ENCODE results near the gene ATF6.
"Not testable (repeated sequence)": the region's sequence is repeated elsewhere in the genome, so short reads cannot be mapped to it uniquely, and the experiment has no call there.

Gene ATF6, protein sequence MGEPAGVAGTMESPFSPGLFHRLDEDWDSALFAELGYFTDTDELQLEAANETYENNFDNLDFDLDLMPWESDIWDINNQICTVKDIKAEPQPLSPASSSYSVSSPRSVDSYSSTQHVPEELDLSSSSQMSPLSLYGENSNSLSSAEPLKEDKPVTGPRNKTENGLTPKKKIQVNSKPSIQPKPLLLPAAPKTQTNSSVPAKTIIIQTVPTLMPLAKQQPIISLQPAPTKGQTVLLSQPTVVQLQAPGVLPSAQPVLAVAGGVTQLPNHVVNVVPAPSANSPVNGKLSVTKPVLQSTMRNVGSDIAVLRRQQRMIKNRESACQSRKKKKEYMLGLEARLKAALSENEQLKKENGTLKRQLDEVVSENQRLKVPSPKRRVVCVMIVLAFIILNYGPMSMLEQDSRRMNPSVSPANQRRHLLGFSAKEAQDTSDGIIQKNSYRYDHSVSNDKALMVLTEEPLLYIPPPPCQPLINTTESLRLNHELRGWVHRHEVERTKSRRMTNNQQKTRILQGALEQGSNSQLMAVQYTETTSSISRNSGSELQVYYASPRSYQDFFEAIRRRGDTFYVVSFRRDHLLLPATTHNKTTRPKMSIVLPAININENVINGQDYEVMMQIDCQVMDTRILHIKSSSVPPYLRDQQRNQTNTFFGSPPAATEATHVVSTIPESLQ

DNA sequence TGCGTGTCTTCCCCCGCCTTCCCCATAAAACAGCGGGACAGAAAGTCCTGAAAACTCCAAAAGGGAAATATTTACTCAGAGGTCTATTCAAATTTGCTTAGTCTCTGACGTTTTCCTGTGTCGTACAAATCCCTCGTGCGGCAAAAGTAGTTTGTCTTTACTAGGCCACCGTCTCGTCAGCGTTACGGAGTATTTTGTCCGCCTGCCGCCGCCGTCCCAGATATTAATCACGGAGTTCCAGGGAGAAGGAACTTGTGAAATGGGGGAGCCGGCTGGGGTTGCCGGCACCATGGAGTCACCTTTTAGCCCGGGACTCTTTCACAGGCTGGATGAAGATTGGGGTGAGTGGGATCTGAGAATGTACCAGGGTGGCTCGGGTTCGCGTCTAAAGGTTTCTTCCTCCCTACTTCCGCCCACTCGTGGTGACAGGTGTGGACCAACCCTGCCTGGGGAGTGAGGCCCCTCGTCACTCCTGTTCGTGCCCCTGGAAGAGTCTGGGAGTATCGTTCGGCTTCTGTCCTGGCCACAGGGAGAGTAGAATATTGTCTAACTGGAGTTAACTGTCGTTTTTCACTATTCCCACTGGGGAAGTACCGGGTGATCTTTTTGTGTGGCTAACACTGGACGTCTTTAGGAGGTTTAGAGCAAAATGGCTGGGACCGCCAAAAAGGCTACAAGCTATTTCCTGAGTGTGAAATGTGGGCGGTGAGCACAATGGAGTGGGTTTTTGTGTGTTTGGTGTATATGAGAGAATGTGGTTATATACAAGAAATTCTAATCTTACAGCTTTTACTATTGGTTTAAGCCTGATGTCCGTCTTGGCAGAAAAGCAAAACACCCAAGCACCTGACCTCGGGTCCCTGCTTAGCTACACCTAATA lies at the start of gene ATF6:
Gene ATF6 (plus strand): TSS at position 219 of the 880 bp plus-strand sequence. CDS start 41 bp downstream, at position 260.
- peak; percentile 39 to 54 for DNase-seq (ENCODE audit: low read depth in 2 of 2)

DNA sequence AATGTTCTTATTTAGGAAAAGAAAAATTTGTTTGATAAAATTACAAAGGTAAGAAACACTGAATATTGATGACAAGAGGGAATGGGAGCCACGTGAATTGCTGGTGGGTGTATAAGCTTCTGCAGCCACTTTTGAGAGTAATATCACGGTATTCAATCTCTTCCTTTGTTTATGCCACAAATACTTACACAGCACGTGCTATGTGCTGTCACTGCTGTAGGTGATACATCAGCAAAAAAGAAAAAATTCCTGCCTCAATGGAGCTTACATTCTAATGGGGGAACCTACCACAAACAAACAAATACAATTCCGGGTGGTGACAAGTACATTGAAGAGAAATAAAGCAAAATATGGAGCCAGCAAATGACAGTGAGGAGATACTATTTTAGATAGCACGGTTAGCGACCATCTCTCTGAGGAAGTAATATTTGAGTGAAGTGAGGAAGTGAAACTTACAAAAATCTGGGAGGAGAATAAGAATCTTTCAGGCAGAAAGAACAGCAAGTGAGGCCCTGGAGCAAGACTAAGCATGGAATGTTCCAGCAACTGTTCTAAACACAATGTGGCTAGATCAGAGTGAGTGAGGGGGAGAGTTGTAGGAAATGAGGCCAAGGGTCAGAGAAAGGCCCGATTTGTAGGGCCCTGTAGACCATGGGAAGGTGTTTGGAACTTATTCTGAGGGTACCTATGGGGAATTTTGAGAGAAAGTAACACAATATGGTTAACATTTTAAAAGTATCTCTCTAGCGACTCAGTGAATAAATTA lies 47.4 kb upstream of the ATF6 start:
- no peak for DNase-seq (ENCODE audit: low read depth in 2 of 2)

DNA sequence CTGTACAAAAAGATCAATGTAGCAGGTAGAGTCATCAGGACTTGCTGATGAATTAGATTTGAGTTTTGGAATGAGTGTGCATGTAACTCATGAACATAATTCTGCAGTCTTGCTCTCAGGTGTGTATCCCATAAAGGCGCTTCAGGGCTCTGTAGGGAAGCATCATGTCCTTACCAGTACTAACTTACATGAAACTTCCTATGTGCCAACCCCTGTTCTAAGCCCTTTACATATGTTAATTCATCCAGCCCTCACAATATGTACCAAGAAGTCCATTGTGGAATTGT lies 46.9 kb upstream of the ATF6 start:
- no peak for DNase-seq (ENCODE audit: low read depth in 2 of 2)

DNA sequence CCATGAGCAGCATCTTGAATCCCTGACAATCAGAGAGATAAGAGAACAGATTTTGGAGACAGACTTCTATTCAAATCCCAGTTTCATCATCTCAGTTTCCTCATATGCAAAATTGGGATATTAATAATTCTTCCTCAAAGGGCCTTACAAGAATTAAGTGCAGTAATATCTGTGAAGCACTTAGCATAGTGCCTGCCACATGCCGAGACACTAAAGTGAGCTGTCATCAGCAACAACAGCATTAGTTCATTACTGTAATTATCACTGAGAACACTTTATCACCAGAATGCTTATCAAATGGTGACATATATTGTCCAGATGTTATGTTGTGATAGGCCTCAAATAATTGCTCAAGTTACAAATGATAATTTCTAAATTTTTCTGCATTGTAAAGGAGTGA lies 45.7 kb upstream of the ATF6 start:
- no peak for DNase-seq (ENCODE audit: low read depth in 2 of 2)

DNA sequence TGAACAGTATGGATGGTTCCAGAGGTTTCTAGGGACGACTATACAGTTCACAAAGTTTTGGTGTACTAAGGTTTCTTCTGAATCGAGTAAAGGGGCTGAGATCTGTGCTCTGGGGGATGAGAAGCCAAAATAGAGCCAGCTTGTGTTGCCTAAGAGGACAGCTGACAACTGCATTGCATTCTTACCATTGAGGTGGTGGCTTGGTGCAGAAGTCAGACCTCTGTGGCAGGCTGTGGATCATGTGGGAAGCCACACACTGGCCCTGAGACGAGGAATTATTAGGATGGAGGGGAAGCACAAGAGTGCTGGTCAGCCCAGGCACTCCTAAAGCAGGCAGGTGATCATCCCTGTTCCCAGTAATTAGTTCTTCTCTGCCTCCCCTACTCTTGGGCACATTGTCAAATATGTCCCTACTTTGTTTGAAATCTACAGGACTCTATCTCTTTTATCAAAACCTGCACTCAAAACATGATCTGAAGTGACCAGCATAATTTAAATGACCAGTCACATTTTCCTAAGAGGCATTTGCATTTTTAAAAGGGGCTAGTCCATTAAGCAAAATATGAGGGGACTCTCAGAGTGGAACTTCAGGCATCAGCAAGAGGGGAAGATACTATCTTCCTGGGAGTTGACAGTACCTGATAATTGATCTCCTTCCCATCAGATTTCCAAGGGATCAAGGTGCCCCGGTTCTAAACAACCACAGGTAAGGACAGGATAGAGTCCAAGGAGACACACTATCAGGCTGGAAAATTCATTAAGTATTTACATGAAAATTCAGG lies 45.0 kb upstream of the ATF6 start, which contains the start of gene FCRLB:
Gene FCRLB (plus strand): TSS at position 589 of the 782 bp plus-strand sequence. CDS start 1,129 bp downstream, outside the sequence.
- DNase-seq (ENCODE audit: low read depth in 2 of 2), result no peak

DNA sequence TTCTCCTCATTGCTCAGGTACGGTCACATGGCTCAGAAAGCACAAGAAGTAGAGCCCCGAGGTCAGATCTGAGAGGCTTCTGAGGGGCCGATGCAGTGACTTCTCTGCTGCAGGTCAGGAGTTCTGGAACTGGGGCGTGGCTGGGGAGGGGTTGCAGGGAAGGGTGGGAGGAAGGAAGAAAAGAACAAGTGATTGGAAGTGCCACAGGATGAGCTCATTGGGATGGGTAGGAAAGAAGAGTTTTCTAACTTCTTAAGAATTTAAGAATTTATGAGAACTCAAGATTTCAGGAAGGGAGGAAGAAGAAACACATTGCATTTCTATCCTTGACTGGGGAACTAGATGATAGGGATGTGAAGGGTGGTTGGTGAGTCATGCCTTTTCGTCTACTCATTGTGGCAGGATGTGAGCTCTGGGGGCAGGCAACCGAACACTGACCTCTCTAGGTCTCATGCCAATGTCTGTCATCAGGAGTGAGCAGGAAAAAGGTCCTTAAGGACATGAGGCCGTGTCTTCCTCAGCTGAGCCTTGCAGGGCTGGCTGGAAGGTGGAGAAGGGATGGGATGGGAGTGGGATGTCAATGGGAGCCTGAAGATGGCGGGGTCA lies 44.3 kb upstream of the ATF6 start:
- DNase-seq (ENCODE audit: low read depth in 2 of 2), result no peak

DNA sequence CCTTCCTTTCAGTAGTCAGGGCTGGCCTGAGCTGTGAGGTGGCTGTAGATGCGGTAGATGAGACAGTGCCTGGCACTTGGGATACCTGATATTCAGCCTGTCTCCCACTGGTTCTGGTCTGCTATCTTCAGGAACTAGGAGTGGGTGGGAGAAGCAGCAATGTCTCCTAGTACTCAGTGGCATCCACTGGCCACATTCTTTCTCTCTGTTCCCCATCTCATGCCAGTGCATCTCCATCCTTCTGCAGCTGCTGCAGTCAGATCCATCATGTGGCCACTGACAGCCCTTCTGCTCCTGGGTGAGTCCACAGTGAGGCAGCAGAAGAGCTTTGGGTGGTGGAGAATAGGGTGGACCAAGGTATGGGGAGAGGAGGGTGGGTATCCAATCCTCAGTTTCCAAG lies 43.7 kb upstream of the ATF6 start:
- no peak for DNase-seq (ENCODE audit: low read depth in 2 of 2)

DNA sequence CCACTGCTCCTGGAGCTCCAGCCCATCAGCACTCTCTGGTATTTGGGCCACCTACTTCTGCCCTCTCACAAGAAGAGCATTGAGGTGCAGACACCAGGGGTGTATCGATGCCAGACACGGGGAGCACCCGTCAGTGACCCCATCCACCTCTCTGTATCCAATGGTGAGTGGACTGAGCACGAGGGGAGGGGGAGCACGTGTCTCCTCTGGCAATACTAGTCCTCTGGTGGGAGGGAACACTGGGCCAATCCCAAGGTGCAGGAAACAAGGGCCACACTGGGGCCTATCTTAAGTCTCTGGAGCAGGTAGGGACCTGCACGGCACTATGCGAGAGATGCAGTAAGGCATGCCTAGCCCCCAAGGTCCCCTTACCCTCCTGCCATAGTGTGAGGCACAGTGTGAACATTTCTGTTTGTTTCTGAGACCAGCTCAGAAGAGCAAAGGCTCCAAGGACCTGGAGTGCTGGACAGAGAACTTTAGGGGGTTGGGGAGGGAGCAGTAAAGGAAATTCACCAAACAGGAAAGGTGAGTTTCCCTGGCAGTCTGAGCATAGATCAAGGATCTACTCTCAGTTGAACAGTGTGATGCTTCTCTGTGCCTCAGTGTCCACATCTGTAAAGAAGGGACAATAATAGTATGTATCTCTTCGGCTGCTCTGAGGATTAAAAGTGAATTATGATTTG lies 42.5 kb upstream of the ATF6 start:
- no peak for DNase-seq (ENCODE audit: low read depth in 2 of 2)

DNA sequence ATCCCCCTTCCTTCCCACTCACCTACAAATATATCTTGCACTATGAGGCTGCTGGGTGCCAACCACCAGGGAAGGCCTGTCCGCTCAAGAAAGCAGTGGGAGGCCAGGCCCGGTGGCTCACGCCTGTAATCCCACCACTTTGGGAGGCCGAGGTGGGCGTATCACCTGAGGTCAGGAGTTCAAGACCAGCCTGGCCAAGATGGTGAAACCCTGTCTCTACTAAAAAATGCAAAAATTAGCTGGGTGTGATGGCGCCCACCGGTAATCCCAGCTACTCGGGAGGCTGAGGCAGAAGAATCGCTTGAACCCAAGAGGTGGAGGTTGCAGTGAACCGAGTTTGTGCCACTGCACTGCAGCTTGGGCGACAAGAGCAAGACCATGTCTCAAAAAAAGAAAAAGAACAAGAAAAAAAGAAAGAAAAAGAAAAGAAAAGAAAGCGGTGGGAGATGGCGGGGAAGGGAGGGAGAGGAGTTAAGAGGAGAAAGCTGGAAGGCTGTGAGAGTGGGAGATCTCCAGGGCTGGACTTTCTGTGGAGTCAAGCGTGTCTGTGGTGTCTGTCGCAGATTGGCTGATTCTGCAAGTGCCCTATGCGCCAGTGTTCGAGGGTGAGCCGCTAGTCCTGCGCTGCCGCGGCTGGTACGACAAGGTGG lies 40.7 kb upstream of the ATF6 start:
- DNase-seq (ENCODE audit: low read depth in 2 of 2), result not testable (repeated sequence)

DNA sequence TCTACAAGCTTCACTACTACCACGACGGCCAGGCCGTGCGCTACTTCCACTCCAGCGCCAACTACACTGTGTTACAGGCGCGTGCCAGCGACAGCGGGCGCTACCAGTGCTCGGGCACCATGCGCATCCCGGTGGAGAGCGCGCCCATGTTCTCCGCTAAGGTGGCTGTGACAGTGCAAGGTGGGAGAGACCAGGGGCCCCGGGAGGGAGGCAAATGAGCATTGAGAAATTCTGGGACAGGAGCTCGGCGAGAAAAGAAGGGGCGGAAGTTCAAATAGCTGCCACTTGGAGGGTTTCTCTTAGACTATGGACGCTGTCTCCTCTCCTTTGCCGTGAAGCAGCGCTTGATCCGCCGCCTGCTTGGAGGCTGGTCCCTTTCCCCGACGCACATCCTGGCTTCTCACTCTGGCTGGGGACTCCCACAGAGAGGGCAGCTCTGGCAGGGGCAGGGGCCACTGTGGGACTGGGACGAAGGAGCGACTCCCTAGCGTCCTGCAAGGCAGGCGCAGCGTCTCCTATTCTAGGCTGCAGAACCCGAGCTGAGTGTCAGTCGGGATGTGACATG lies 40.1 kb upstream of the ATF6 start:
- no peak for DNase-seq (ENCODE audit: low read depth in 2 of 2)

DNA sequence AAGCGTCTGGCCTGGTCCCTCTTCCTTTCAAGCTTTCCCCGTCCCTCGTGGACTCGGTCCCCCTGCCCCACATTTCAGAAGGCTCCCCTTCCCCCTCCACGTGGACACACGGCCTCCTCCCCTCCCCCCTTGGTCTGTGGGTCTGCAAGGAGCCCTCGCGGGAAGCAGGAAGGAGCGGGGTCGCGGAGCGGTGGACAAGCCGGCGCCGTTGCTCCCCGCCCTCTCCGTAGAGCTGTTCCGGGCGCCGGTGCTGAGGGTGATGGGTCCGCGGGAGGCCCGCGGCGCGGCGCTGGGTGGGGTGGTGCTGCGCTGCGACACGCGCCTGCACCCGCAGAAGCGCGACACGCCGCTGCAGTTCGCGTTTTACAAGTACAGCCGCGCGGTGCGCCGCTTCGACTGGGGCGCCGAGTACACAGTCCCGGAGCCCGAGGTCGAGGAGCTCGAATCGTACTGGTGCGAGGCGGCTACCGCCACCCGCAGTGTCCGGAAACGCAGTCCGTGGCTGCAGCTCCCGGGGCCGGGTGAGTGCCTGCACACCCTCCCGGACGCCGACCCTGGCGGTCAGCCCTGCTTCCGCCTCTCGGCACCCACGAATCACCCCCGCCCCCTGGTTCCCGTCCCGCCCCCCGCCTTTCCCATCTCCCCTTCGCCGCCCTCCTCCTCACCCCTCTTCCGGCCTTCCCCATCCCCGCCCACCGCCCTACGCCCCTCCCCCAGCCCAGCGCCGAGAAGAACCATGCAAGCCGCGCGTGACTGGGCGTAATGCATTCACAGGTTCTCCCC lies 39.5 kb upstream of the ATF6 start:
- no peak for DNase-seq (ENCODE audit: low read depth in 2 of 2)

DNA sequence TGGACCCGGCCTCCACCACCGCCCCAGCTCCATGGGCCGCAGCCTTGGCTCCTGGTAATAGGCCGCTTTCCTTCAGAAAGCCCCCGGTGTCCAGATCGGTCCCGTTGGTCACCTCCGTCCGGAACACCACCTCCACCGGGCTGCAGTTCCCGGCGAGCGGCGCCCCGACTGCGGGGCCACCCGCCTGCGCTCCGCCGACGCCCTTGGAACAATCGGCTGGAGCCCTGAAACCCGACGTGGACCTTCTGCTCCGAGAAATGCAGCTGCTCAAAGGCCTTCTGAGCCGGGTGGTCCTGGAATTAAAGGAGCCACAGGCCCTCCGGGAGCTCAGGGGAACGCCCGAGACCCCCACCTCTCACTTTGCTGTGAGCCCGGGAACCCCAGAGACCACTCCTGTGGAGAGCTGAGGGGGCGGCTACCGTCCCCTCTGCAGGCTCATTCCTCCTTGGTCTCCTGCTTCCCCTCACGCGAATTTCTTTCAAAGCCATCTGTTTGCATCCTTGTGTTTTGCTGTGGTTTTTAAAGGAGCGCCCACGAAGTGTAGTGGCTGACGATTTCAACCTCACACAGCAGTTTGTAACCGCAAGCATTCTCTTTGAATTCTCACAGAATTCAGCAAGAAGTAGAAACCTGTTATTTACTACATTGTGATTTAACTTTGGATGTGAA lies 38.7 kb upstream of the ATF6 start:
- no peak for DNase-seq (ENCODE audit: low read depth in 2 of 2)

DNA sequence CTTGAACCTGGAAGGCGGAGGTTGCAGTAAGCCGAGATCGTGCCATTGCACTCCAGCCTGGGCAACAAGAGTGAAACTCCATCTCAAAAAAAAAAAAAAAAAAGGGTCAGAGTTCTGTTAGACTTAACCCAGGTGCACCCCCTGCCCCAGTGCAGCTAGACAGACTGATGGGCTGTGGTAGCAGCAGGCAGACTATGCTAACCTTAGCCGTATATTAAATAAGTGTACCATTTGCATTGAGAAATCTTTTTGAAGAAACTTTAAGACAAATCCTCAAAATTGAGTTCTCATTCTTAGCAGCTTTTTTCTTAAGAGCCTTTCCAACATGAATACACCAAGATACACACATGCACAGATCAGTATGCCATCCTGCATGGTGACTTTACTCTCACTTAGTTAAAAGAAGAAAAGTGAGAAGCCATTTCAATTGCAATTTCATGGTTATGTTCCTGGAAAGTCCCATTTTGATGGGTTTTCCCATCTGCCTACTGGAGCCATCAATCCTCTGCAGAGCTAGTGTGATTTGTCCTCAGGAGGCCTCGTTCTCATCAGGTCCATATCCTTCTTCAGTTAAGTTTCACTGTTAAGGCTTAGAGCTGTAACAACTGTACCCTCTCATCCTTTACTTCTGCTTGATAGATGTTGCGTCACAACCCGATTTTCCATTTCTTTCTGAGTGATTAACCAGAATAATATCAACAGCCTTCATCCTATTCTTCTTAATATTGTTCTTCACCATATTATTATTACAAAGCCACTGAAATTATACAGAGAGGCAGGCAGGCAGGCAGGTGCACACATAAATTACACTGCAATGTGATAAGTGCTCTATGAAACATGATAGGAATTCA lies 37.5 kb upstream of the ATF6 start:
- no peak for DNase-seq (ENCODE audit: low read depth in 2 of 2)

DNA sequence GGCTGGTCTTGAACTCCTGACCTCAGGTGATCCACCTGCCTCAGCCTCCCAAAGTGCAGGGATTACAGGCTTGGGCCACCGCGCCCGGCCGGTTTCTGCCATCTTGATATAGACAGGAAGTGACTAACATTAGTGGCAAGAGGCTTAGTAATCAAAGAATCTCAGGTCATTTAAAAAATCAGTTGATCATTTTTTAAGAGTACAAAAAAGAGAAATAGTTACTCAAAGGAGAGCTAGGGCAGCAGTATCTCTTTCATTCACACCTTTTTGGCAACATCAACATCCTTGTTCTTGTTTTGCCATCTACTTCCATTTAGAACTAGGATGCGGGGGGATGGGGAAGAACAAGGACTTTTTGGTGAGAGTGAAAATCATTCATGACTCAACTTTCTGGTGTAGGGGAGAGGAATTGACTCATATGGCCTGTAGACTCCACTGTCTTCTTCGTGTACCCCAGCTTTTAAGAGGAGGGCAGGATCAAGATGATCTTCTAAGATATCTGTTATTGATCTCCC lies 36.0 kb upstream of the ATF6 start:
- no peak for DNase-seq (ENCODE audit: low read depth in 2 of 2)

DNA sequence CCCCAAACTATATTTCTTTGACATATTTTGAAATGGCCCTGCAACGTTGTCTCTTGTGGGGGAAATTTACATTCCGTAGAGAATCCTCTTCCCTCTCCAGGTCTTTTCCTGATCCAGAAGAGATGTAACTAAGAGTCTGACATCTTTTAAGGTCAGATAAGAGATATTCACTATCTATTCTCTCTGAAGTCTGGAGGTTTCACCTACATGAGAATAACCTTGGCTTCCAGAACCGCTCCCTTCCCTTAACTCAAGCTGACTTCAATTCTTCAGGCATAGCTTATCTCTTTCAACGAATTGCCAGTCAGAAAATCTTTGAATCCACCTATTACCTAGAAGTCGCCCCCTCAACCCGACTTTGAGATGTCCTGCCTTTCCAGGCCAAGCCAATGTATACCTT lies 34.9 kb upstream of the ATF6 start:
- DNase-seq (ENCODE audit: low read depth in 2 of 2), result no peak

DNA sequence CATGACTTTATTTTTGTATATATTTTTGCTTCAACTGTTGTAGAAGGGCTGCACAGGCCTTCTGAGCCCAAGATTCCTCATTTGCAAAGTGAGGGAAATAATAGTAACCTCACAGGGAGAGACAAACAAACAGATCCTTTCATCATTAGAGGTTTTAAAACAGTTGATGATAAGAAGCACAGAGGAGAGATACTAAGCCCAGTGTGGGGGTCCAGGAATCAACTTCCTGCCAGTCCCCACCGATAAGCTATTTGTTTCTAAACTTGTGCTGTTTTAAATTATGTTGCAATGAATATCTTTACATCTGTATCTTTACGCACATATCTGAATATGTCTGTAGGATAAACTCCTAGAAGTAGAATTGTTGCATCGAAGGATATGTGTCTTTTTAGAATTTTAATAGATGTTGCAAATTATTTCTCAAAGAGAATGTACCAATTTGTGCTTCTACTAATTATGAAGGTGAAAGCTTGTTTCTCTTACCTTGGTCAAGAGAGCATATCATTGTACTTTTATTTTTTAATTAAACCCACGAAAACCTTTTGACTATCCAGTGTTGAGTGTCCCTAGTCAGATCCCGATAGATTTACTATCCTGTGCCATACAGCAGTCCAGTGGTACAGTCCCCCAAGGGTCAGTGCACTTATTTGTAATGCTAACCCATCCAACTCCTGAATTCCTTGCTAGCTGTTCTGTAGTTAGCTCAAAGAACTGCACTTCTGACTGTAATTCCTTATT lies 34.0 kb upstream of the ATF6 start:
- no peak for DNase-seq (ENCODE audit: low read depth in 2 of 2)

All from stimulated activated CD4-positive, alpha-beta T cell treated with anti-CD3 and anti-CD28 coated beads, Interleukin-1b, Interleukin-23, amount 100 ng/mL, for 1 hour (primary cell).